Mammary epithelial cell (primary cell): ENCODE measurements around the gene NSF.
"Not testable (repeated sequence)": the region's sequence is repeated elsewhere in the genome, so short reads cannot be mapped to it uniquely, and the experiment has no call there.

Experiments used
- CTCF ChIP-seq, 2 donors: IDR thresholded peaks in 1 of 2; conservative IDR thresholded peaks in 1 of 2; 2 replicates each; pipeline ENCODE4 v1.5.1; 2011 to 2012; ENCODE audit warnings: inconsistent platforms in 2 of 2, low read length in 2 of 2, mild to moderate bottlenecking in 2 of 2, control low read depth in 1 of 2, low read depth in 1 of 2; ENCODE audit not compliant: insufficient read depth in 1 of 2; ENCODE audit errors: extremely low read depth in 1 of 2
- EZH2 ChIP-seq: IDR thresholded peaks from 2 replicates; pipeline ENCODE4 v1.6.1; 2012; ENCODE audit warnings: low read length, inconsistent platforms, borderline replicate concordance

GRCh38 chr17:46647688-46648278 is 57.3 kb downstream of the NSF start:
- TF ChIP-seq CTCF (conservative IDR thresholded peaks at IDR 0.05 in 1 of 2, IDR thresholded peaks at IDR 0.05 in 1 of 2; ENCODE audit: extremely low read depth in 1 of 2, insufficient read depth in 1 of 2, low read depth in 1 of 2, low read length in 2 of 2); EZH2: not testable (repeated sequence)
